HepG2 (cell line): ENCODE results near the gene KBTBD13. TPM values are rescaled to one million over a fixed set of nuclear protein-coding genes. Genes with fewer than 3 reads are reported as not detected.
A peak's percentile ranks its signal among the peaks of the same experiment; 100 is the strongest.

ENCODE experiments used
- ARNT ChIP-seq: fragments of 450-650 bp; IDR thresholded peaks from 2 replicates; pipeline ENCODE4 v1.6.1; 2017
- ATF1 ChIP-seq: IDR thresholded peaks from 2 replicates; pipeline ENCODE4 v1.6.1; 2016; ENCODE audit warnings: mild to moderate bottlenecking, control low read depth
- CC2D1A ChIP-seq: sonication (generic); formaldehyde crosslinking; IDR thresholded peaks from 2 replicates; pipeline ENCODE4 v1.8.1; 2023; ENCODE audit warnings: mild to moderate bottlenecking, missing genetic modification reagents
- EHMT2 ChIP-seq: fragments of 200-600 bp; sonication (generic); IDR thresholded peaks from 2 replicates; pipeline ENCODE4 v1.7.0; 2017; ENCODE audit warnings: antibody characterized with exemption, low read depth, low read length, borderline replicate concordance
- ETV6 ChIP-seq: sonication (generic); formaldehyde crosslinking; conservative IDR thresholded peaks from 2 replicates; pipeline ENCODE4 v1.4.0; 2020; ENCODE audit warnings: missing genetic modification reagents
- FLYWCH1 ChIP-seq: sonication (generic); formaldehyde crosslinking; IDR thresholded peaks from 2 replicates; pipeline ENCODE4 v1.8.1; 2023; ENCODE audit warnings: mild to moderate bottlenecking, missing genetic modification reagents
- GTF2F1 ChIP-seq: fragments of 150-350 bp; IDR thresholded peaks from 2 replicates; pipeline ENCODE4 v1.6.1; 2014; ENCODE audit warnings: low read length
- HIVEP1 ChIP-seq: sonication (generic); formaldehyde crosslinking; IDR thresholded peaks from 2 replicates; pipeline ENCODE4 v1.4.0; 2020; ENCODE audit warnings: mild to moderate bottlenecking, missing genetic modification reagents
- ISL2 ChIP-seq: sonication (generic); formaldehyde crosslinking; IDR thresholded peaks from 2 replicates; pipeline ENCODE4 v1.5.0; 2020; ENCODE audit warnings: missing genetic modification reagents
- JUNB ChIP-seq: sonication (generic); formaldehyde crosslinking; IDR thresholded peaks from 2 replicates; pipeline ENCODE4 v1.8.0; 2022; ENCODE audit warnings: missing genetic modification reagents, mild to moderate bottlenecking, borderline replicate concordance
- KLF15 ChIP-seq: sonication (generic); formaldehyde crosslinking; IDR thresholded peaks from 2 replicates; pipeline ENCODE4 v1.8.1; 2023; ENCODE audit warnings: borderline replicate concordance, mild to moderate bottlenecking, inconsistent platforms, missing genetic modification reagents, mixed read lengths
- MED8 ChIP-seq: sonication (generic); formaldehyde crosslinking; IDR thresholded peaks from 2 replicates; pipeline ENCODE4 v1.8.1; 2023; ENCODE audit warnings: mild to moderate bottlenecking, missing genetic modification reagents; ENCODE audit not compliant: insufficient replicate concordance
- NCOA5 ChIP-seq: sonication (generic); formaldehyde crosslinking; IDR thresholded peaks from 2 replicates; pipeline ENCODE4 v1.4.0; 2020; ENCODE audit warnings: missing genetic modification reagents
- PCBP1 ChIP-seq: fragments of 200-400 bp; formaldehyde crosslinking; IDR thresholded peaks from 2 replicates; pipeline ENCODE4 v1.6.1; 2017; ENCODE audit warnings: mild to moderate bottlenecking, low read depth, low read length, borderline replicate concordance
- SMAD1 ChIP-seq: sonication (generic); formaldehyde crosslinking; IDR thresholded peaks from 2 replicates; pipeline ENCODE4 v1.4.0; 2020; ENCODE audit warnings: missing genetic modification reagents, low read depth, mild to moderate bottlenecking, borderline replicate concordance
- SRY ChIP-seq: sonication (generic); formaldehyde crosslinking; IDR thresholded peaks from 2 replicates; pipeline ENCODE4 v1.8.0; 2022; ENCODE audit warnings: mild to moderate bottlenecking, missing genetic modification reagents
- STAT5B ChIP-seq: sonication (generic); formaldehyde crosslinking; IDR thresholded peaks from 2 replicates; pipeline ENCODE4 v1.4.0; 2020; ENCODE audit warnings: missing genetic modification reagents
- TMF1 ChIP-seq: sonication (generic); formaldehyde crosslinking; IDR thresholded peaks from 2 replicates; pipeline ENCODE4 v1.8.1; 2022; ENCODE audit warnings: low read depth, missing genetic modification reagents
- TRAFD1 ChIP-seq: sonication (generic); formaldehyde crosslinking; IDR thresholded peaks from 2 replicates; pipeline ENCODE4 v1.5.1; 2020; ENCODE audit warnings: missing genetic modification reagents, mild to moderate bottlenecking, borderline replicate concordance
- YY1 ChIP-seq: IDR thresholded peaks from 2 replicates; pipeline ENCODE4 v1.6.1; 2011; ENCODE audit warnings: low read length, low read depth, moderate library complexity, mild to moderate bottlenecking; ENCODE audit not compliant: insufficient read depth, insufficient replicate concordance
- ZBTB46 ChIP-seq: sonication (generic); formaldehyde crosslinking; IDR thresholded peaks from 2 replicates; pipeline ENCODE4 v1.4.0; 2020; ENCODE audit warnings: mild to moderate bottlenecking, missing genetic modification reagents, borderline replicate concordance
- ZC3H4 ChIP-seq: sonication (generic); formaldehyde crosslinking; IDR thresholded peaks from 2 replicates; pipeline ENCODE4 v1.4.0; 2020; ENCODE audit warnings: missing genetic modification reagents, borderline replicate concordance
- ZNF143 ChIP-seq: sonication (generic); formaldehyde crosslinking; IDR thresholded peaks from 2 replicates; pipeline ENCODE4 v1.4.0; 2020; ENCODE audit warnings: missing genetic modification reagents
- ZNF335 ChIP-seq: sonication (generic); formaldehyde crosslinking; IDR thresholded peaks from 2 replicates; pipeline ENCODE4 v1.4.0; 2020; ENCODE audit warnings: missing genetic modification reagents
- ZNF350 ChIP-seq: sonication (generic); formaldehyde crosslinking; IDR thresholded peaks from 2 replicates; pipeline ENCODE4 v1.4.0; 2020; ENCODE audit warnings: mild to moderate bottlenecking, low read depth, missing genetic modification reagents, borderline replicate concordance
- ZNF432 ChIP-seq: sonication (generic); formaldehyde crosslinking; IDR thresholded peaks from 2 replicates; pipeline ENCODE4 v1.5.0; 2020; ENCODE audit warnings: missing genetic modification reagents, mild to moderate bottlenecking, borderline replicate concordance
- ZNF557 ChIP-seq: sonication (generic); formaldehyde crosslinking; IDR thresholded peaks from 2 replicates; pipeline ENCODE4 v1.4.0; 2020; ENCODE audit warnings: missing genetic modification reagents
- ZNF567 ChIP-seq: sonication (generic); formaldehyde crosslinking; IDR thresholded peaks from 2 replicates; pipeline ENCODE4 v1.8.1; 2023; ENCODE audit warnings: mild to moderate bottlenecking, missing genetic modification reagents, borderline replicate concordance
- ZNF678 ChIP-seq: sonication (generic); formaldehyde crosslinking; IDR thresholded peaks from 2 replicates; pipeline ENCODE4 v1.4.0; 2020; ENCODE audit warnings: mild to moderate bottlenecking, missing genetic modification reagents
- ZZZ3 ChIP-seq: sonication (generic); formaldehyde crosslinking; IDR thresholded peaks from 2 replicates; pipeline ENCODE4 v1.4.0; 2020; ENCODE audit warnings: missing genetic modification reagents, mild to moderate bottlenecking, borderline replicate concordance
- polyA plus RNA-seq, 8 experiments: library from polyadenylated mRNA; depleted of rRNA in 3 of 8; stranded (reverse) in 7 of 8; unstranded in 1 of 8; fragments of >200 nt; fragmentation: Illumina TruSeq in 4 of 8; extraction: Trizol in 4 of 8; gene quantifications; 2 replicates each; pipeline versions ENCODE4 v1.2.1 to v1.2.3, GENCODE V29; 2011 to 2016; ENCODE audit warnings: low read depth in 4 of 8, missing spikeins in 1 of 8, mixed read lengths in 1 of 8; ENCODE audit not compliant: insufficient read depth in 1 of 8
- total RNA-seq, 5 experiments: library from RNA; depleted of rRNA; stranded (reverse); fragments of >200 nt; fragmentation: Illumina TruSeq; extraction: Trizol; gene quantifications; 2 replicates each; pipeline ENCODE4 v1.2.3, GENCODE V29; 2016; ENCODE audit warnings: low read depth in 1 of 5

The KBTBD13 gene
- total and polyA plus RNA-seq, 2 of the 13 experiments (the other 11 are each of a cell fraction or from before 2014, with no cell fraction given) = not detected

- TF ChIP-seq EHMT2 (no peak), GTF2F1 (no peak), HIVEP1 (CRISPR knock-in tag) (no peak), ZNF143 (CRISPR knock-in tag) (no peak; the same call in 1 of the 2 replicates), PCBP1 (no peak), STAT5B (CRISPR knock-in tag) (no peak), SMAD1 (CRISPR knock-in tag) (peak; percentile 49; the same call in 1 of the 2 replicates), ZNF567 (0 out of 2 replicates have a peak, but pooled peaks have one; percentile 67), ISL2 (CRISPR knock-in tag) (no peak), NCOA5 (no peak), ZNF350 (peak; percentile 87), ZNF678 (CRISPR knock-in tag) (no peak), MED8 (CRISPR knock-in tag) (no peak), ZC3H4 (no peak), CC2D1A (CRISPR knock-in tag) (no peak), ZNF432 (CRISPR knock-in tag) (no peak), TMF1 (CRISPR knock-in tag) (0 out of 2 replicates have a peak, but pooled peaks have one; percentile 50), TRAFD1 (CRISPR knock-in tag) (no peak), SRY (no peak), ATF1 (CRISPR knock-in tag) (no peak), ZNF557 (CRISPR knock-in tag) (no peak), ARNT (no peak), ETV6 (CRISPR knock-in tag) (no peak), YY1 (peak; percentile 41), JUNB (CRISPR knock-in tag) (no peak), ZBTB46 (no peak), ZNF335 (CRISPR knock-in tag) (no peak; the same call in 1 of the 2 replicates), ZZZ3 (CRISPR knock-in tag) (no peak), KLF15 (CRISPR knock-in tag) (no peak), FLYWCH1 (no peak)
Observed at GRCh38 chr15:65032801-65033537, 43.6 kb upstream of the KBTBD13 start (continued).
